Eye (tissue), 1 donor: ENCODE data around the gene ACVR1.

Experiments
- DNase-seq: peaks from one replicate; pipeline ENCODE4 v3.0.0-alpha.2; 2015

The ACVR1 gene

GRCh38 chr2:157691695-157692094, 184.4 kb downstream of the ACVR1 start:
- DNase-seq = no peak

GRCh38 chr2:157691131-157691530, 185.0 kb downstream of the ACVR1 start:
- DNase-seq = no peak
